AG04450 (cell line): ENCODE results near the gene OTUD7B. TPM values are rescaled to one million over a fixed set of nuclear protein-coding genes. Genes with fewer than 3 reads are reported as not detected.

Source experiments
- CTCF ChIA-PET: fragments of 300-600, 350-600 bp; formaldehyde crosslinking; extraction: SDS; loops from one replicate; lab custom pipeline; 2022; ENCODE audit warnings: antibody characterized with exemption, inconsistent platforms; lab: Charles Lee
- POLR2A ChIA-PET: fragments of 350-600 bp; formaldehyde crosslinking; extraction: SDS; loops from one replicate; lab custom pipeline; 2021; ENCODE audit warnings: antibody characterized with exemption, inconsistent platforms; lab: Yijun Ruan, JAX
- DNase-seq: peaks from one replicate; pipeline ENCODE4 v3.0.0-alpha.2; 2011; ENCODE audit warnings: low read depth, low spot score
- H3K27ac ChIP-seq: one replicate; pipeline ENCODE4 v1.5.1; 2012; ENCODE audit warnings: low read depth, low read length, control low read depth
- H3K27me3 ChIP-seq: one replicate; pipeline ENCODE4 v1.6.0; 2012; ENCODE audit warnings: low read length; ENCODE audit not compliant: control insufficient read depth, insufficient read depth
- H3K4me3 ChIP-seq: 2 replicates; pipeline ENCODE4 v1.5.1; 2011; ENCODE audit warnings: mild to moderate bottlenecking, low read depth, low read length, control low read depth
- H3K9me3 ChIP-seq: 2 replicates; pipeline ENCODE4 v1.5.1; 2012; ENCODE audit warnings: low read length; ENCODE audit not compliant: control insufficient read depth, insufficient read depth
- polyA plus RNA-seq: library from polyadenylated mRNA; depleted of rRNA; stranded (reverse); fragments of >200 nt; gene quantifications from 2 replicates; pipeline ENCODE4 v1.2.3, GENCODE V29; 2011
- TF ChIP-seq, protein P1 (sequence below): IDR thresholded peaks from 2 replicates; pipeline ENCODE4 v1.5.1; 2011; ENCODE audit warnings: low read depth, low read length, control low read depth, inconsistent platforms

The OTUD7B gene
- polyA plus RNA-seq, 1 experiment = 10.7 TPM

DNA sequence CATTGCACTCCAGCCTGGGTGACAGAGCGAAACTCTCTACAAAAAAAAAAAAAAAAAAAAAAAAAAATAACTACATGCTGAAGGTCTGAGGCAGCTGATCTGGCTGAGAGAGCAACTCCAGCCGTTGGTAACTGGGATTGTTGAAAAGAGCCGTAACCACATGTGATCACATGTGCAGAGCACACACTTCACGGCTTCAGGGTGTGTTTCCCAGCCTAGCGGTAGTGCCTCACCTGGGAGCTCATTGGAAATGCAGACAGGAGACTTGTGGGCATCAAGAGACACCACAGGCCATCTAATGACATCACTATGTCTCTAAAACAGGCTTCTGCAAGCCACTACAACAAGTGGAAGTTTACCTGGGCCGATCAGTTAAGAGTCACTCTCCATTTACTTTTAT is 11.8 kb upstream of the OTUD7B start:
- no peak overlapping the region for H3K4me3 ChIP-seq
- ChIA-PET POLR2A (no interaction called here), CTCF (interaction anchor here (0.8 kb wide), 1 partner anchor 165 kb away, joined by 3 read pairs; no protein-coding TSS in a partner anchor)
- H3K27me3 ChIP-seq = no peaks in the 10 kb centered on the region
- H3K9me3 ChIP-seq = no peaks in the 10 kb centered on the region
- no peak overlapping the region for H3K27ac ChIP-seq
- TF ChIP-seq, protein P1, sequence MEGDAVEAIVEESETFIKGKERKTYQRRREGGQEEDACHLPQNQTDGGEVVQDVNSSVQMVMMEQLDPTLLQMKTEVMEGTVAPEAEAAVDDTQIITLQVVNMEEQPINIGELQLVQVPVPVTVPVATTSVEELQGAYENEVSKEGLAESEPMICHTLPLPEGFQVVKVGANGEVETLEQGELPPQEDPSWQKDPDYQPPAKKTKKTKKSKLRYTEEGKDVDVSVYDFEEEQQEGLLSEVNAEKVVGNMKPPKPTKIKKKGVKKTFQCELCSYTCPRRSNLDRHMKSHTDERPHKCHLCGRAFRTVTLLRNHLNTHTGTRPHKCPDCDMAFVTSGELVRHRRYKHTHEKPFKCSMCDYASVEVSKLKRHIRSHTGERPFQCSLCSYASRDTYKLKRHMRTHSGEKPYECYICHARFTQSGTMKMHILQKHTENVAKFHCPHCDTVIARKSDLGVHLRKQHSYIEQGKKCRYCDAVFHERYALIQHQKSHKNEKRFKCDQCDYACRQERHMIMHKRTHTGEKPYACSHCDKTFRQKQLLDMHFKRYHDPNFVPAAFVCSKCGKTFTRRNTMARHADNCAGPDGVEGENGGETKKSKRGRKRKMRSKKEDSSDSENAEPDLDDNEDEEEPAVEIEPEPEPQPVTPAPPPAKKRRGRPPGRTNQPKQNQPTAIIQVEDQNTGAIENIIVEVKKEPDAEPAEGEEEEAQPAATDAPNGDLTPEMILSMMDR = no peak
- no peak for DNase-seq

DNA sequence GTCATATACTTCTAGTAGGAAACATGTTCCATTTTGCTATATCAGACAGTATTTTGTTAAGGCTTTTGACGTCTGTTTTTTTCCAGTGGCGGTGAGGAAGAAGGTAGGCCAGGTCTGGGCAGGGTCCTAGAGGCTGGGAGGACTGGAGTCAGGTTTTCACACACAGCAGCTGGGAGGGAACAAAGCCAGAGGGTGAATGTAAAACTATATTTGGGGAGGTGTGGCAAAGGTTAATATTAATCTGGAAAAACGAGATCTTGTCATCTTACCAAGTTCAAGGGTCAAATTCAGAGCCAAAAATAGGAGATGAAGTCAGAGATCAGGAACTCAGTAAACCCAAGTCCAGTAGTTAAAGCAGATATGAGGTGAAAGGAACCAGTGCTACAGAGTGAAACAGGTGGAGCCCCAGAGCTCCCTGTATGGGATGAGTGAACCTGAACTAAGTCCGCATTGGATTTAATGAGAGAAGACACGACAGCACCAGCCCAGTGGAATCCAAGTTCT is 10.7 kb upstream of the OTUD7B start:
- TF ChIP-seq, protein P1 = no peak
- POLR2A ChIA-PET = no interaction called here

DNA sequence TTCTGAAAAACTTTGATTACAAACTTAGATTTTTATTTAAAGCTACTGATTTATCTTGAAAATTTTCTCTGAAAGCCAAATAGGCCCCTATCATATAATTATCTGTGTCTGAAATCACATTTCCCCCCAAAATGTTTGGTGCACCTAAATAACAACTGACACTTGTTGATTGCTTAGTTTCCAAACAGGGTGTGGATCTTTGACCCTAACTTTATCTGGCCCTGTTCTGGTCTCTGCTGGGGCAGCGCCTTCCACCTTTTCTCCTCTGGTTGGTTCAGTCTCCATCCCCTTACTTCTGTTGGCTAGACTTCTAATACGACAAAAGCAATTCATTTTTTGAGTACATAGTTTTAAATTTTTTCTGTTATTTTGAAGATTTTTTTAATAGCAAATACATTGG is 10.2 kb upstream of the OTUD7B start:
- POLR2A ChIA-PET = no interaction called here
- DNase-seq = no peak
- H3K27ac ChIP-seq = no peak overlapping the region
- TF ChIP-seq, protein P1 = no peak
- H3K9me3 ChIP-seq = no peaks in the 10 kb centered on the region
- H3K27me3 ChIP-seq = no peaks in the 10 kb centered on the region
- CTCF ChIA-PET = no interaction called here
- no peak overlapping the region for H3K4me3 ChIP-seq

More for the DNA sequence above, 10.7 kb upstream of the OTUD7B start:
- CTCF ChIA-PET = no interaction called here
- no peaks in the 10 kb centered on the region for H3K9me3 ChIP-seq
- H3K27ac ChIP-seq = no peak overlapping the region
- no peak overlapping the region for H3K4me3 ChIP-seq
- H3K27me3 ChIP-seq = no peaks in the 10 kb centered on the region
- DNase-seq = no peak

DNA sequence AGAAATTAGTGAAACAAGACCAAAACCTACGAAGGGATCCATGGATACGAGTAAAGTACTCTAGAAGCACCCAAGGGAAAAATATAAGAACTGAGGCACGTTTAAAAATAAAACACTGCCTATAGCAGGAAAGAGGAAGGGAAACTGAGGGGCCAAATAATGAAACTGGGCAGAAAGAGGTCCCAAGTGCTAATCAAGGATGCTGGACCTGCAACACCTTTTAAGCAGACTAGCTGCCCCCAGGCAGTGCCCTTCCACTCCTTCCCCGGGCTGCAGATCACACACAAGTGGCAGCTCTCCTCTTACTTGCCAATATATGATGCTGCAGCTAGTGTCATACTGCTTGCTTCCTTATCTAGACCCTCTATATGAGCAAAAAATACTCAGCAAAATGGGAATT is 7.6 kb upstream of the OTUD7B start:
- ChIA-PET CTCF (interaction anchor here (2.1 kb wide), 1 partner anchor 56 kb away, joined by 8 read pairs; no protein-coding TSS in a partner anchor), POLR2A (no interaction called here)
- no peak for DNase-seq
- H3K9me3 ChIP-seq = no peaks in the 10 kb centered on the region
- no peak overlapping the region for H3K27ac ChIP-seq
- TF ChIP-seq, protein P1 = no peak
- H3K4me3 ChIP-seq = no peak overlapping the region
- H3K27me3 ChIP-seq = no peaks in the 10 kb centered on the region

DNA sequence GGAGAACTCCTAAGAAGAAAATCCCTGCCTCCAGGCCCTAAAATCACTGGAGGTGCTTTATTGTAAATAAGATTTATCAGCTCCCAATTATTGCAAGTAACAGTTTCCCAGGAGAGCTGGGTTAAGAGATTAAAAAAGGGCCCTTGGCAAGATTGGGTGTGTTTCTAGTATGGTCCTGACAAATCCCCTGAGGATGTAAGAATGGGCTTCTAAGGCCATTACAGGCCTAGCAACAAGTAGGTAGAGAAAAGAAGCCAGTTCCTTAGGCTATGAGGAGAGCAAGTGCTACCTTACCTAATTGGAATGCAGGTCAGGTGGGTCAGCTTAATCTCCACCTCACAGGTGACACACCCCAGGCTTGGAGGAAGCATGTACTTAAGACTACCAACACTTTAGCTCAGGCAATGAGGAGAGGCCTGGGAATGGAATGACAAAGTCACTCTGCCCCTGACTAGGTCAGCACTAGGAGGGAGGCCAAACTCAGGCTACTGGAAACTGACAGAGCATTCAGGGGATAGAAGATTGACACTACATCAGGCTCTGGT is 6.8 kb upstream of the OTUD7B start:
- no peak for DNase-seq
- Histone ChIP-seq H3K9me3 (no peaks in the 10 kb centered on the region), H3K27ac (no peak overlapping the region), H3K4me3 (no peak overlapping the region), H3K27me3 (no peaks in the 10 kb centered on the region)
- ChIA-PET CTCF (no interaction called here), POLR2A (no interaction called here)
- TF ChIP-seq, protein P1 = no peak
